GM18499 (cell line): Measurements from ENCODE around the gene TPRA1.

ENCODE experiments used
- ATAC-seq: cut with Tn5 transposase; IDR thresholded peaks from one replicate; pipeline ENCODE4 v1.9.1; 2021; ENCODE audit warnings: moderate number of reproducible peaks; ENCODE audit not compliant: insufficient read depth, unreplicated experiment

Gene TPRA1

DNA sequence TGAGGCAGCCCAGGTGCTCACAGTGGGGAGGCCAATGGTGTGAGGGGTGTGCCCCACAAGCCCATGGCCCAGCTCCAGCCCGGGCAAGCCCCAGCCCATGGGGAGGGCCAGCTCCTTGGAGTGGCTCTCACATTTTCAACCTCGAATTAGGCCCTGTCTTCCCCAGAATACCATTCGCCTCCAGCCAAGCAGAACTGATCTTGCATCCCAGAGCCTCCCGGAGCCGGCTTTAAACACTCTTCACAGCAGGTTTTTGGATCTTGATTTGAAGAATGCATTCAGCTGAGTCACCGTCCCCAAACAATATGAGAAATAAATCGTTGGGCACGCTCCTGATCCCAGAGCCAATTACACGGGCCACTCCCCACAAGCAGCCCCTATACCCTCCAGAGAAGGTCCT, 23.7 kb downstream of the TPRA1 start:
- ATAC-seq = no peak

DNA sequence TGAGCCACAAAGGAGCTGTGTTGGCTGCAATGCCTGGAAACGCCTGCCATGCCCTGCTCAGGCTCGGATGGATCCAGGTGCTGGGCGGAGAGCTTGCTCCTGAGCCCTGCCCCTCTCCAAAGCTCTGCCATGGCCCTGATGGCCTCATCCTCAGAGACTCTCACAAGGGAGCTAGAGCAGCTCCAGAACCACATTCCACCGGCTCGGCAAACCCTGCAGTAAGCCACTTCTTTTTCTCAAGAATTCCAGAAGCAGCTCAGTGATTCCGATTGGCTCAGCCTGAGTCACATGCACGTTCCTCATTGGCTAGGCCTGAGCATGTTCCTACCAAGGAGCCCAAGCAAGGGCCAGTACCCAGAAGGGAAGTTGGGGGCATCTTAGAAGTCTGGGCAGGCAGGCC, 24.8 kb downstream of the TPRA1 start:
- ATAC-seq = no peak

DNA sequence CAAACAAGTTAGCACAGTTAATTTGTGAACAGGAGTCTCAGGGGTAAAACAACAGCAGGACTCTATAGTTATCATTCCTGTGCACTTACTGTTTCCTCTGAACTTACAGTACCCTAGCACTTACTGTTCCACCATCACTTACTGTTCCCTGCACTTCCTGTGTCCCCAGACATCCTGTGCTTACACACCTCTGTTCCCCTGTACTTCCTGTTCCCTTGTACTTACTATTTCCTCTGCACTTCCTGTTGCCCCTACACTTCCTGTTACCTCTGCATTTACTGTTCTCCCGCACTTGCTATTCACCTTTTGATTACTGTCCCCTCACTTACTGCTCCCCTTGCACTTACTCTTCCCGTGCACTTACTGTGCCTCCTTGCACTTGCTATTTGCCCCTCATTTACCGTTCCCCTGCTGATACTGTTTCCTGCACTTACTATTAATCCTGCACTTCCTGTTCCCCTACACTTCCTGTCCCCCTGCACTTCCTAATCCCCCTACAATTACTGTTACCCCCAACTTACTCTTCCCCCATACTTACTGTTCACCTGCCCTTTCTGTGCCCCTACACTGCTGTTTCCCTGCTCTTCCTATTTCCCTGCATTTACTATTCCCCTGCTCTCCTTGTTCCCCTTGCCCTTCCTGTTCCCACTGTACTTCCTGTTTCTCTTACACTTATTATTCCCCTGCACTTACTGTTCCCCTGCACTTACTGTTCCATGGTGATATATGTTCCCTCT, 30.3 kb downstream of the TPRA1 start:
- no peak for ATAC-seq

DNA sequence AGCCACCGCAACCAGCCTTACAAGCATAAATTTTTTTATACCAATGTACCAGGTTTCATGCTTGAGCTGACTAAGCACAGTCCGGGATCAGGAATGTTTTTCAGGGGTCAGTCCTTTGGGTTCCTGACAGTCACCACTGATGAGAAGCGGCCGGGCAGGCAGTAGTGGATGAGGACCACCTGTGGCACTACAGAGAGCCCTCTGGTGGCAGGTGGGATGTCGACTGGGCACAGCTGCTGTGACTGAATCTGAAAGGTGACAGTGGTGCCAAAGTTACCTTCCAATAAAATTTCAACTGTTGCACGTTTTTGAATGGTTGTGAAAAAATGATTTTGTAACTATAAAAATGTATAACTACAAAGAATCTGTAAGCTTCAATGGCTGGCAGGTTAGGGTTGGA, 34.0 kb downstream of the TPRA1 start:
- ATAC-seq = no peak

DNA sequence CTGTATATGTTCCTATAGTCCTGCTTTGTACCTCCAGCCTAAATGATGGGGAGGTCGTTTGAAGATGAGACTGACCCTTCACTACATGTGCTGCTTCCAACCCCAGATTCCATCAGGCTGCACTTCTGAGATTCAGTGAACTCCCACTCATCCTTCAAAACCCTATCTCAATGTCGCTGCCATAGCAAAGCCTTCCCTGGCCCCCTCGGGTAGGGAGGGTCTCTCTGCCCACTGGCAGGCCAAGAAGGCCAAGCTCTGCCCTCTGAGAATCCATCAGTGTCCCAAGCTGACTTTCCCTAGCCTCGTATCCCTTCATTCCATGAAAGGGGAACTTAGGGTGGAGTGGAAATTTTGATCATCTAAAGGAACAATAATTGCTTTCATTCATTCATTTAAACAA, 35.4 kb downstream of the TPRA1 start:
- ATAC-seq = no peak

DNA sequence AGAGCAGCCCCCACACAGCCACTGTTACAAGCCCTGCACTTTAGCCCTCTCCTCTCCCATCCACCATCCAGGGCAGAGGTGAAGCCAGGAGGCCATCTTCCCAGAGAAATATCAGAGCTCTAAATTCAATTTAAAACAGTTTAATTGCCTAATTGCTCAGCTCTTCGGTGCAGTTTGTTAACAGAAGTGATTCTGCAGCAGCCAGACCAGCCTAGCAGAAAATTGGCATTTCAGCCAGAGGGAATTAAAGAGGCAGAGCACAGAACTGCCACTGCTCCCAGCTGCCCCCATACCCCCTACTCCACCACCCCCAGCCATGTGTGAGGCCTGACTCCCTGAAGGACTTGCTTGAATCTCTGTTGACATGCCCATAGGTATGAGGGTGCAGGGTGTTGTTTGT, 38.5 kb downstream of the TPRA1 start:
- ATAC-seq = no peak

DNA sequence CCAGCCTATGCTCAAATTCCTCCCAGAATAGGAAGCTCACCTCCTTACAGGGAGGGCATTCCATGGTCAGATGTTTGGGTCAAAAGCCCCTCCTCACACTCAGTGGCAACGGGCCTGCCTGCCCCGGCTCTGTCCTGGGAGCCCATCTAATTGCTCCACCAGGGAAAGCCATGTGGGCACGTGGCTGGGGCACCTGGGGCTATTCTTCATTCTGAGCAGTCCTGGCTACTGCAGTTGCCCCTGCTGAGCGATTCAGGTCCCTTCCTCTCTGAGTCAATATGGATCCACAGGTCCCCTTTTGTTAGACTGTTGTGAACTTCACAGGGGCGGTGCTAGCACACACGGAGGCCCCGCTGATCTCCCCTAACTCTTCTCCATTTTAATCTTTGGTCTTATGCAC, 39.4 kb downstream of the TPRA1 start:
- ATAC-seq = no peak

DNA sequence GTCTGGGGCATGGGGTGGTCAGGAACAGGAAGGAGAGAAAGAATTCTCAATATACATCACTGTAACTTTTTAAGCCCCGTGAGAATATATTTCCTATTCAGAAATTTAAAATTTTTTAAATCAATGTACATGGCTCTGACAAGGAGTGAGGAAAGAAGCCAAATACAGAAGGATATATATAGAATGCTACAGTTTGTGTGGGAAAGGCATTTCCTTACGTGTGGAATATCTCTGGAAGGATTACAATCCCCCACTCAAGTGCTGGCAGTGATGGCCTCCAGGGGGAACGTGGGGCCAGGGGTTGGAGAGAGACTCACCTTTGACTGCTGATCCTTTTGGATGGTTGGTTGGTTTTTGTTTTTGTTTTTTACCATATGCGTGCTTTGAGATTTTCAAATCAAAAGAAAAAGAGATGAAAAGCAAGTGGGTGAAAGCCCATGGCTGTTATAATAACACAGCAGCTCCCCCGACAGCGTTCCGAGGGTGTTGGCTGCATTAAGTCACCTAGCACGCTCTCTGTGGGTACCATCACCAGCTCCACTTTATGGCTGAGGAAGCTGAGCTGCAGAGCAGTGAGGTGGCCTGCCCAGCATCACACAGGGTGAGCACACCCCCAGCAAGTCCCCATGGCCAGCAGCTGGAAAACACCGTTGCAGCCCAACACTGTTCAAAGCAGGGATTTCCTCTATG, 39.9 kb downstream of the TPRA1 start:
- ATAC-seq = no peak

DNA sequence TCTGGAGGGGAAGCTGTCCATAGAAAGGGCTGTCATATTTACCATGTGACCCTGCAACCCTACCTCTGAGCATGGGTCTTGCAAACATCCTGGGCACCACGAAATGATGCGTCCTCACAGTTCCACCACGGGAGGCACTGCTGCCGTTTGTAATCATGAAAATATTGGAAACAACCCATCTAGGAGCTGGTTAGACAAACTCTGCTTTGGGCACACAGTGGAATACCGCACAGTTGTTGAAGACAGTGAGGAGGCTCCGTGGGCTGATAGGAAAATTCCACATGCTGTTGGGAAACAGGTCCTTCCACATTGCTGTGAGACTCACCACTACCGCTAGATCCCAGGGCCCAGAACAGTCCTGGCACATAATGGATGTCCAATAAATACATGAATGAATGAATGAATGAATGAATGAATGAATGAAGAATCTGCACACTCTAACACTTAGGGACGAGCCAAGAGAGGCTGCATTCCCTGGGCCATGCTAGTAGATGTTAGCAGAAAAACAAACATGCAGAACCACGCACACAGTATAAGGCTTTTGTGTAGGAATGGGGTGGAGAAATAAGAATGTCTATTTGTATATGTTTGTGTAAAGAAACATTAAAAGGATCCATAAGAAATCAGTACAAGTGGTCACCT, 40.6 kb downstream of the TPRA1 start:
- no peak for ATAC-seq

DNA sequence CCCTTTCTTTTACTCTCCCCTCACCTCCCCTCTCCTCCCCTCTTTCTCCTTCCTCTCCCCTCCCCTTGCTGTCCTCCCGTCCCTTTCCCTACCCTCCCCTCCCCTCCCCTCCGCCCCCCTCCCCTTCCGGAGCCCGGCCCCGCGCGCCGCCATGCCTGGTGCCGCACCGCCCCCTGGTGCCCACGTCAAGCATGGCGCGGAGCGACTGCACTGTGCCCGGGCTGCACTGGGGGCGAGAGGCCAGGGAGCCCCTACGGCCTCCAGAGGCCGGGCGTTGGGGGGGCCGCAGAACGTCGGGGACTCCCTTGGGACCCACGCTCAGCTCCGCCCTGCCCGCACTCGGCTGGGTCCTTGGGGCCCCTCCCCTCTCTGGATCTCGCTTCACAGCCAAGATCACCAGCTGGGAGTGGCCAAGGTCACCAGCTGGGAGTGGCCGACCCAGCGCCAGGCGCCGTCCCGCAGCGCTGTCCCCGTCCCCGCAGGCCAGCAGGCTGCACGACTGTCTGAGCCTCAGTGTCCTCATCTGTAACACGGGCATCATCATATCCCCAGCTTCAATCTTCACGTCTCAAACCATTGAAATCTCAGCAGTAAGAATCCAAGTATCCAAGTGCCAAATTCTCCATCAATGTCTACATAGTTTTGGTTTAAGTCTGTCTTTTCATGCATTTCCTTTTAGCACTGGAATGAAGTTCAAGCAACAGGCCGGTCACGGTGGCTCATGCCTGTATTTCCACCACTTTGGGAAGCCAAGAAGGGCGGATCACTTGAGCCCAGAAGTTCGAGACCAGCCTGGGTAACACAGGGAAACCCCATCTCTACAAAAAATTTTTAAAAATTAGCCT, 42.5 kb downstream of the TPRA1 start:
- no peak for ATAC-seq

DNA sequence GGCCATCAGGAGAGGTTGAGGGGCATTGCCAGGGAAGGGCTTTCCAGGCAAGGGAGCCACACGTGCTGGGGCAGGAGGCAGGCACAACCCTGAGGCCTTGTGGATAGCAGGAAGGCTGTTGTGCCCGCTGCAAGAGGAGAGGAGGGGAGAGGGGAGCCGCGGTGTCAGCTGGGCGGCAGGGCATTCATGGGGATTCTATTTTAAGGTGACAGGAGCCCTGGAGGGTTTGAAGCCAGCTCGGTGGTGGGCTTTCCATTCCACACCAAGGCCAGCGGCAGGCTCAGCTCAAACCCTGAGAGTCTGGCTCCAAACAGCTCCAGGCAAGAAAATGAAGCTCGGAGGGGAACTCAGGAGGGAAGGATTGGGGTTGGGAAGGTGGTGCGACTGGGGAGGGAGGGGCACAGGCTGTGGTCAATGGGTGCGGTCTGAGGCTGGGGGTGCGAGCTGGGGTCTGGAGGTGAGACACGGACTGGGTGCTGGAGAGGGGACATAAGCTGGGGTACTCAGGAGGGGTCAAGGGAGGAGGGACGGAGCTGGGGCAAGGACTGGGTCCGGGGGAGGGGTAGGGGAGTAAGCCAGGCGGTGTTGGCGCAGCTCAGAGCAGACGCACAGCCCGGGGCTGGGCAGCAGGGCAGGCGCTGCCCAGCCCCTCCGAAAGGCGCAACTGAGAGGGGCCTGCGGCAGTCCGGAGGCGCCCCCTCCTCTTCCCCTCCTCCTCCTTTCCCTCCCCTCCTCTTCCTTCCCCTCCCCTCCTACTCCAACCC, 43.4 kb downstream of the TPRA1 start:
- ATAC-seq = no peak

DNA sequence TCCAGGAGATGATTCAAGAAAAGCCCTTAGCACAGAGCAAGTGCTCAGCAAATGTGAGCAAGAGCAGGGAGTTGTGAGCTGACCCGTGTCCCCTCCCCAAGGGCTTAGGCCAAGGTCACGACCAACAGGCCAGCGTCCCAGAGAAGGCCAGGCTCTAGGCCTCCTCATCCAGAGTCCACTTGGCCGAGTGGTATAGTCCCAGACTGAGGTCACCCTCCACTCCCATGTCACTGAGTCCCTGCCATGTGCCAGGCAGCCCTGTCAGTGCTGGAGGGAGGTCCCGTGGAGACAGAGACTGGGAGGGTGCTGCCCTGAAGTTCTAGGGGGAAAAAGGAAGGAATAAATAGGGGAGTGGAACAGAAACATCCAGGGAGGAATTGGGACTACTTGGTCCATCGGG, 44.0 kb downstream of the TPRA1 start:
- ATAC-seq = no peak

DNA sequence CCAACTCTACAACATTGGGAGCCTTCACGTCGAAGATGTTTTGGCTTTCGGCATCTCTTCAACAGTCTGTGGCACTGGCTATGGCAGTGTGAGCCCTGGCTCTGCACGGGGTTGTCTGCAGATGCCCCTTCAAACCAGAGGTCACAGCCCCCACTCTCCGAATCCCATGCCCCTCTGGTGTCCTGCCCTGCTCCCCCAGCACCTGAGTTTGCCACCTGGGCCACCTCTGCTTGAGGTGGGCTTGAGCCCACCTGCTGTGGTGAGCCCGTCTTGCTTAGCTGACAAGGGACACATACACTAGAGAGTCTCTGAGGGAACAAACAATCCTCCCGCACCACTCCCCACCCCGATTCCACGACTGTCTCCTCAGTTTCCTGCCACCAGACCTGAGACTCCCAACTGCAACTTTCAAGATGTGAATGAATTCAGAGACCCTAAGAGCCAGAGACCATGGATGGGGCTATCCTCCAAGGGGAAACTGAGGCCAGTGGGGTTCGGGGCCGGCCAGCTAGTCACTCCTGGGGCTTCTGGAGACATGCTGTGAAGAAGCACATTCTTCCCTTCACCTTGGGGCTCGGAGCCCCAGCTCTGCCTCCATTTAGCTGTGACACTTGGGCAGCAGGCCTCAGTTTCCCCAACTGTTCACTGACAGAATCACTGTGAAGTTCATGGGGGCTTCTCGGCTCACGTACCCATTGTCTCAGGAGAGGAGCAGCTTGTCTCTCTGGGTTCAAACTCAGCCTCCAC, 44.6 kb downstream of the TPRA1 start:
- no peak for ATAC-seq

DNA sequence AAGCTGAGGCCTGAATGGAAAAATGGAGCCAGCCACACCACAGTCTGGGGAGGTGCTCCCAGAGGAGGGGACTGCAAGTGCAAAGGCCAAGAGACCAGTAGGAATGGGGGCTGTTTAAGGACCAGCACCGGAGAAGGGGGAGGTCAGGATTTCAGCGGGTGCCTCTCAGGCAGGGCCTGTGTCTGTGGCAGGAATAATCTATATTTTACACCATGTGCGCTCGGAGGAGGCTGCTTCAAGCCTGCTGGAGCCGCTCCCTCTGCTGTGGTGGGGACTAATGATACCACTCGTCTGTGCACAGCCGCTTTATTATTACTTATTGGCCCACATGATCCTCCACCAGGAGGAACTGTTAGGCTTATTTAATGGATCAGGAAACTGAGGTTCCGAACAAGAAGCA, 45.3 kb downstream of the TPRA1 start:
- no peak for ATAC-seq

DNA sequence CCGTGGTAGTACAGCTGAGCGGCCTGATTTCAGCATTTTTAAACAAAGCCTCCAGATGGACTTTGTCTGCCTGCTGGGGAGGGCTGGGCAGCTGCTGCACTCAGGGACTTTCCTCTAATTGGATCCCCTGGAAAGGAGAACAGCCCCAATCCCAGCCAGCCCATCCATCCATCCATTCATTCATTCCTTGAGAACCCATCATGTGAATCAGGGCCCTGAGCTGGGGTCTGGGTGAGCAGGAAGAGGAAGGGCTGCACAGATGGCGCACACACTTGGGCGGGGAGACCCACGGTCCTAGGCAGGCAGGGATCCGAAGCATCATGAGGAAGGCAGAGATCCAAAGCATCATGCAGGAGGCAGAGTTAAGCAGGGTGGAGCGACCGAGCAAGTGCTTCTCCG, 45.7 kb downstream of the TPRA1 start:
- ATAC-seq = no peak

DNA sequence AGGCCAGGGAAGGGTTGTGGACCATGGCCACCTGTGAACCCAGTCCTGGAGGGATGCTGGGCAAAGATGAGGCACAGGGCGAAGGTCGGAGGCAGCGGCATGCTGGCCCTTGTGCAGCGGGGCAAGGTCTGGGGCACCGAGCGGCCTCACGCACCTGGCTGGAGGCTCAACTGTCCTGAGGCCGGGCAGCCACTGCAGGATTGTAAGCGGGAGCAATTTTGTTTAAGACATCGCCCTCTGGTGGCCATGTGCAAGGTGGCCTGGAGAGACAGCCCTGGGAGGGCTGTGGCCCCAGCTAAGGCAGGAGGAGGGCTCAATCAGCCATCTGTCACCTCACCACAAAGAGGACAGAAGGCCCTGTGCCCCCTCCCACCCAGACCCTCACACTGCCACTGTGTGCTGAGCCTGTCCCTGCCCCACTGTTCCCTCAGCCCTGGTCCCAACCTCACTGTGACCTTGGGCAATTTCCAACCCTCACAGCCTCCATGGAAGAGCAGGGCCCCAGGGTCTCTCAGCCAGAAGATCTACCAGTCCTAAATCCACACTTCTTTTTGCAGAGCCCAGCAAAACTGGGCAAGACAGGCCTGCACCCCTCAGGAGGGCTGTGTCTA, 46.2 kb downstream of the TPRA1 start:
- no peak for ATAC-seq

DNA sequence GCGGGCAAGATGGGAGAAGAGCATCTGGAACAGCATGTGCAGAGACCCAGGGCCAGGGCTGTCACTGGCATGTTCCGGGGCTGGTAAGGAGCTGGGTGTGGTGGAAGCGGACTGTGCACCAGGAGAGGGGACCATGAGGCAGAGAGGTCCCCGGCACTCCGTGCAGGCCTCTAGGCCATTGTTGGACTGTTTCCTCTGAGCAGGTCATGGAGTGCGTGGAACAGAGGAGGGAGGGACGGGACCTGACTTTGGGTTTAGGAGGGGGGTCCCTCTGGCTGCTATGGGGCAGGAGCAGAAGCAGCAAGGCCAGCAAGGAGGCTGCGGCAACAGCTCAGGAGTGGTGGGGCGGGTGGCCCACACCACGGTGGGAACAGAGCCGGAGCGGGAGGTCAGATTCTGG, 47.1 kb downstream of the TPRA1 start:
- no peak for ATAC-seq

DNA sequence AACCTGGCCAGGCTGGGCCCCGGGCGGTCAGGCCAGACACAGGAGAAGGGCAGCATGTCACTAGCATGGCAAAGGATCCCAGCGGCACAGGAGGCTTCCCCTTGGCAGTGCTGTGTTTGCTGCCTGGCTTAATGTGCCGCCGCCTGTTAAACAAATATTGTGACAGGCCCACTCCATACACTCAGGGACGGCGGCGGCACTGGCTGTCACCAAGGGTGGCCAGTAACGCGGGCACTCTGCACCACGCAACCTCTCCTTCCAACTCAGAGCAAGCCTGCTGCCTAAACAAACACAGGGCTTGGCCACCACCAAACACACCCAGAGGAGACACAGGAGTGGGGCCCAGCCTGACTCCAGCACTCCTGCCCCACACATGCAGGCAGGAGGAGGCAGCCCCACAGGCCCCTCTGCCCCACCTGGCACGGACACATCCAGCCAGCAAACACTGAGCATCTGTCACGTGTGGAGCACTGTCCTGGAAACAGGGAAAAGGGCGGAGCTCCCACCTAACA, 48.0 kb downstream of the TPRA1 start:
- ATAC-seq = no peak

DNA sequence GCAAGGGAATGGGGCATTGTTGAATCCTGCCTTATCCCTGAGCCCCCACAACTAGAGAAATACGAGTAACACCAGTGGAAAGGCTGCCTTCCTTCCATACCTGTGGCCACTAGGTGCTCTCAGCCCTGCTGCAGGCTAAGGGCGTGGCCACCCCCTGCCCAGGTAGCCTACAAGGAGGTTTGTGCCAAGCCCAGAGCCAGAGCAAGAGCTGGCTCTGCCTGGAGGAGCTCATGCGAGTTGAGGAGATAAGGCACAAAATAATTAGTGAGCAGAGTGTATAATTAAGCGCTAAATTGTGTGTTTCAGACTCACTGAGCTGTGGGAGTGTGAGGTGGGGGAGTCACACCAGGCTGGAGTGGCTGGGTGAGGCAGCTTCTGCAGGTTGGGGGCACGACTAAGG, 49.2 kb downstream of the TPRA1 start:
- ATAC-seq = no peak
